ENCODE measurements around the gene PLET1.

PLET1 gene

GRCh38 chr11:112294688-112295340 lies 34.2 kb upstream of the PLET1 start:
- H3K27me3 Mint-ChIP-seq, result no peaks in the 10 kb centered on the region
- H3K9me3 Mint-ChIP-seq, result no peaks in the 10 kb centered on the region
- no peak for DNase-seq (ENCODE audit: low spot score in 2 of 2)
- no peak overlapping the region for H3K27ac Mint-ChIP-seq (ENCODE audit: low read depth)
- peaks cover 9% of the 10 kb centered on the region for H3K4me1 Mint-ChIP-seq
- H3K36me3 Mint-ChIP-seq (ENCODE audit: insufficient read depth), result peaks cover 1% of the 10 kb centered on the region
- no peak for ATAC-seq (replicated peaks; ENCODE audit: extremely low read depth, poor library complexity, severe bottlenecking)
- H3K4me3 Mint-ChIP-seq, result no peak overlapping the region

DNA sequence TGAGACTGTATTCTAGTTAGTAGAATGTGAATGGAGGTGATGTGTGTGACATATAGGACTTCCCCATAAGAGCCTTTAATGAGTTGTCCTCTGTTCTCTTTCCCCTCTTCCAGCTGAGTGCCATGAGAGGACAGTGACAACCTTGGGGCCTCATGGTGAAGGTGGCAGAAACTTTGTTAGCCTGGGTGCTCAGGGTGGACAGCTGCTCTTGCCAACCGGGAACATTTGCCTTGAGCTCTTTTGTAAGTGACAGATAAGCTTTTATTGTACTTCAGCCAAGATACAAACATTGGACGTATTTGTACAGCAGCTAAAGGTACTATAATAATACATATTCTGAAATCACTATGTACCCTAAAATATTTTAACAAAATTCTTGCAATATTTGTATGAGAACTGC lies 33.0 kb upstream of the PLET1 start:
- no peaks in the 10 kb centered on the region for H3K27me3 Mint-ChIP-seq
- H3K27ac Mint-ChIP-seq (ENCODE audit: low read depth), result no peak overlapping the region
- no peaks in the 10 kb centered on the region for H3K9me3 Mint-ChIP-seq
- DNase-seq (ENCODE audit: low spot score in 2 of 2) (no peak), ATAC-seq (replicated peaks; ENCODE audit: extremely low read depth, poor library complexity, severe bottlenecking) (no peak)
- peaks cover 14% of the 10 kb centered on the region for H3K4me1 Mint-ChIP-seq
- no peak overlapping the region for H3K4me3 Mint-ChIP-seq
- peaks cover 1% of the 10 kb centered on the region for H3K36me3 Mint-ChIP-seq (ENCODE audit: insufficient read depth)

DNA sequence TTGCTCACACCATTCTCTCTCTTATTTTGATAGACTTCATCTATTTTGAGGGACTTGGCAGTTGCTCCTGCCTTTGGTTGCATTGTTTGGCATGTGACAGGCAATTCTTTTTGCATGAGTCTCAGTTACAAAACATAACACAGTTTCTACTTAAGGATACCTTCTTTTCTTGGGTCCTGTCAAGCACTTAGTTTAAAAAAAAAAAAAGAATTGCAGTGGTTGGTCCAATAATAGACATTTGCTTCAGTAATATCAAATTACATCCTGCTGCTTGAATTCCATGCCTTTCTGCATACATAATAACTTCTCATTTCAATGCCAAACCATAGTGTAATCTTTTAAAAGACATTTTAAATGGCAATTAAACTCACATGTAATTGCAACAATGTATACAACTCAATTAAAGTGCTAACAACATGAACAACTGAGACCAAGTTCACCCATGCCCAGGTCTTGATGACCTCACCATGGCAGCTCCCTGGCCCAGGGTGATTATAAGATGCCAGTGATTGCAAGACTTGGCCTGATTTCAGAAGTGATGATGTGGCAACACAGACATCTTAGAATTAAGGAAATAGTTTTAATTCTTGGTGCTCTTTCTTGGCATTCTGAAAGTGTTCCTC lies 32.2 kb upstream of the PLET1 start:
- no peak overlapping the region for H3K27ac Mint-ChIP-seq (ENCODE audit: low read depth)
- DNase-seq (ENCODE audit: low spot score in 2 of 2), result no peak
- no peak overlapping the region for H3K4me3 Mint-ChIP-seq
- H3K9me3 Mint-ChIP-seq, result no peaks in the 10 kb centered on the region
- H3K4me1 Mint-ChIP-seq, result peaks cover 14% of the 10 kb centered on the region
- no peak for ATAC-seq (replicated peaks; ENCODE audit: extremely low read depth, poor library complexity, severe bottlenecking)
- peaks cover 1% of the 10 kb centered on the region for H3K36me3 Mint-ChIP-seq (ENCODE audit: insufficient read depth)
- H3K27me3 Mint-ChIP-seq, result no peaks in the 10 kb centered on the region

DNA sequence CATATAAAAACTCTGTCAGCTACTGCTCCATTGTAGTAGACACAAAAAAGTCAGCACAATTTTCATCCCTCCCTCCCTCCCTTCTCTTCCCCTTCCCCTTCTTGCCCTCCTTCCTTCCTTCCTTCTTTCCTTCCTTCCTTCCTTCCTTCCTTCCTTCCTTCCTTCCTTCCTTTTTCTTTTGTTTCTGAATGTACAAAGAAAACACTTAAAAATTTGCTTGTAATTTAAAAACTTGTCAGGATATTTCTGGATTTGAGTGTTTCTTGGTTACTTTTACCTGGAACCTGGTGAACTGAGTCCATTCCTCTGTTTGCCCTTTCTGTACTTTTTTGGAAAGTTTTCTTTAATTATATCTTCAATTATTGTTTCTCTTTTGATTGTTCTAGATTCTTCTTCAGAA lies 31.5 kb upstream of the PLET1 start:
- H3K36me3 Mint-ChIP-seq (ENCODE audit: insufficient read depth), result peaks cover 1% of the 10 kb centered on the region
- no peaks in the 10 kb centered on the region for H3K27me3 Mint-ChIP-seq
- ATAC-seq (replicated peaks; ENCODE audit: extremely low read depth, poor library complexity, severe bottlenecking), result no peak
- no peak for DNase-seq (ENCODE audit: low spot score in 2 of 2)
- H3K9me3 Mint-ChIP-seq, result no peaks in the 10 kb centered on the region
- H3K4me1 Mint-ChIP-seq, result peaks cover 9% of the 10 kb centered on the region
- H3K4me3 Mint-ChIP-seq, result no peak overlapping the region
- H3K27ac Mint-ChIP-seq (ENCODE audit: low read depth), result no peak overlapping the region

DNA sequence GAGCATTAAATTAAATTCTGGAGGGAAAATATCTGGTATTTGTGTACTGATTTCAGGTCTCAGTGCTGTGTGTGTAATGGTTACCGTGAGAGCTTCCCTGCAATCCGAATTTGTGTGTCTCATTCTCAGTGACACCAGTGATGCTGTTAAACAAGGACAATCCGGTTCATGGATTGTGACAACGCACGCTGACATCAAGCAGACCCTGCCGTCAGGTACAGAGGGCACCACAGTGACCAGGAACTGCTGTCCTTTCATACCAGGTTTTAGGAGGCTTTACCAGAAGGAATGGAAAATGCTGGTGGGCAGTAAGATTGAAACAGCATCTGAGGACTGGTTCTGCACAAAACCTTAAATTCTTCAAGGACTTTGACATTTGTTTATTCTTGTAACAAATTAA lies 30.5 kb upstream of the PLET1 start:
- H3K36me3 Mint-ChIP-seq (ENCODE audit: insufficient read depth), result peaks cover 1% of the 10 kb centered on the region
- no peak for ATAC-seq (replicated peaks; ENCODE audit: extremely low read depth, poor library complexity, severe bottlenecking)
- H3K4me1 Mint-ChIP-seq, result peaks cover 5% of the 10 kb centered on the region
- H3K27me3 Mint-ChIP-seq, result peaks cover 5% of the 10 kb centered on the region
- H3K27ac Mint-ChIP-seq (ENCODE audit: low read depth), result no peak overlapping the region
- no peaks in the 10 kb centered on the region for H3K9me3 Mint-ChIP-seq
- H3K4me3 Mint-ChIP-seq, result no peak overlapping the region
- no peak for DNase-seq (ENCODE audit: low spot score in 2 of 2)

DNA sequence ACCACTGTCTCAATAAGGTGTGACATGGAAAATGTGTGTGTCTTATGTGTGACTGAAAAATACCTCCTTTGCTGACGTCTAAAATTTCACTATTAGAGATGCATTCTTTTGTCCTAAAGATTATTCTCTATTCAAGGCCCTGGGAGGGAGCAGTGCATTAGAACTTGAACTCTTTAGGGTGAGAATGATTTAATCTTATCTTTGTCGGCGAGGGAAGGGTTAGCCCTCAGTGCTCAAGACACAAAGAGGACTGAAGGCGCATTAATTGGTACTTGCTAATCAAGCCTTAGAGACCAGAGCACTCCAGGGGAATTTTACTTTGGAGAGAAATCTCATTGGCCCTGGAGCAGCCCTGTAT lies 29.8 kb upstream of the PLET1 start:
- Mint-ChIP-seq H3K4me3 (peak overlapping the region; percentile 68), H3K9me3 (no peaks in the 10 kb centered on the region), H3K27ac (ENCODE audit: low read depth) (no peak overlapping the region), H3K27me3 (peaks cover 12% of the 10 kb centered on the region), H3K36me3 (ENCODE audit: insufficient read depth) (peaks cover 1% of the 10 kb centered on the region), H3K4me1 (peaks cover 5% of the 10 kb centered on the region)
- DNase-seq (ENCODE audit: low spot score in 2 of 2) (no peak), ATAC-seq (replicated peaks; ENCODE audit: extremely low read depth, poor library complexity, severe bottlenecking) (no peak)

- no peaks in the 10 kb centered on the region for H3K9me3 Mint-ChIP-seq
Measured at GRCh38 chr11:112289588-112290492, 29.2 kb upstream of the PLET1 start.

GRCh38 chr11:112288021-112288420 lies 27.4 kb upstream of the PLET1 start:
- no peak overlapping the region for H3K27ac Mint-ChIP-seq (ENCODE audit: low read depth)
- peak overlapping the region; percentile 25 for H3K4me3 Mint-ChIP-seq
- peaks cover 1% of the 10 kb centered on the region for H3K36me3 Mint-ChIP-seq (ENCODE audit: insufficient read depth)
- DNase-seq (ENCODE audit: low spot score in 2 of 2) (no peak), ATAC-seq (replicated peaks; ENCODE audit: extremely low read depth, poor library complexity, severe bottlenecking) (no peak)
- peaks cover 23% of the 10 kb centered on the region for H3K27me3 Mint-ChIP-seq
- H3K4me1 Mint-ChIP-seq, result peaks cover 5% of the 10 kb centered on the region
- no peaks in the 10 kb centered on the region for H3K9me3 Mint-ChIP-seq

More at GRCh38 chr11:112289588-112290492, 29.2 kb upstream of the PLET1 start:
- peaks cover 1% of the 10 kb centered on the region for H3K36me3 Mint-ChIP-seq (ENCODE audit: insufficient read depth)
- H3K4me1 Mint-ChIP-seq, result peaks cover 5% of the 10 kb centered on the region
- peaks cover 19% of the 10 kb centered on the region for H3K27me3 Mint-ChIP-seq
- DNase-seq (ENCODE audit: low spot score in 2 of 2), result peak; percentile 67 to 71
- no peak overlapping the region for H3K27ac Mint-ChIP-seq (ENCODE audit: low read depth)
- ATAC-seq (replicated peaks; ENCODE audit: extremely low read depth, poor library complexity, severe bottlenecking), result peak; percentile 92
- peak overlapping the region; percentile 68 for H3K4me3 Mint-ChIP-seq

DNA sequence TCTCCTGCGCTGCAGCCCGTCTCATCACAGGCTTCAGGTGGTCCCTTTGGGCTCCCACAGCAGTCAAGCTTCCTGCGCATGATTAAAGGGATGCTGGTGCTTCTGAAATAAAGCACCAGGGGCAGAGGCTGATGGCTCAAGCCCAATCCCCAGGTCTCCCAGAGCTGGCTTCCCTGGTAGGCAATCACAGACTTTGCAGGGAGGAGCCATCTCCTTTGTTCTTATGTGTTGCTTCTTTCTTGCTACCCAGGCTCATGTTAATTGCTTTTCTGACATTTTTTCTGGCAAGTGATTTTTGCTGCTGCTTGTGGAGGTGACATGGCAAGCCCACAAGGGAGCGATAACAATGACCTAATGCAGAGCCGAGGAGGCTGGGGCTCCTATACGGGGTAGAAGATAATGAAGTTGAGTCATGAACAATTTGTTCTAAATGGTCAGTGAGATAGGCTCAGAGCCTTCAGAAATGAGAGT lies 25.2 kb upstream of the PLET1 start:
- peak overlapping the region; percentile 47 for H3K27ac Mint-ChIP-seq (ENCODE audit: low read depth)
- no peak overlapping the region for H3K4me3 Mint-ChIP-seq
- no peaks in the 10 kb centered on the region for H3K9me3 Mint-ChIP-seq
- ATAC-seq (replicated peaks; ENCODE audit: extremely low read depth, poor library complexity, severe bottlenecking) (no peak), DNase-seq (ENCODE audit: low spot score in 2 of 2) (no peak)
- peaks cover 11% of the 10 kb centered on the region for H3K4me1 Mint-ChIP-seq
- peaks cover 23% of the 10 kb centered on the region for H3K27me3 Mint-ChIP-seq
- H3K36me3 Mint-ChIP-seq (ENCODE audit: insufficient read depth), result peaks cover 1% of the 10 kb centered on the region

DNA sequence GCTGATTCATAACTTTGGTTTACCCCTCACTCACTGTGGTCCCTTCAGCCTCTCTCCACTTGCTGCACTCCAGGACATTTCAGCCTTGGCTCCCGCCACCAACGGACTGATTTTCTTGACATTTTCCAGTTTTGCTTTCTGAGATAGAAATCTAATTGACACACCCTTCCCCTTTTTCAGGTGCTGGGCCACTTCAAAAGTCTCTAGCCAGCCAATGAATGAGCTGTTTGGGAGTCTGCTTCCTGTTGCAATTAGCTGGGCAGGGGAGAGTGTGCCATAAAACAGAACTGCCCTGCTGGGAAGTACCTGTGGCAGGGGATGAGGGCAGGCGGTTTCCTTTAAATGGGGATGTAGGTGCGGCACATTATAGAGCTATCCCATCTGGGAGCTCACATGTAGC lies 21.1 kb upstream of the PLET1 start:
- Mint-ChIP-seq H3K27ac (ENCODE audit: low read depth) (peak overlapping the region; percentile 50), H3K4me1 (peaks cover 13% of the 10 kb centered on the region), H3K36me3 (ENCODE audit: insufficient read depth) (peaks cover 1% of the 10 kb centered on the region), H3K27me3 (peaks cover 23% of the 10 kb centered on the region), H3K4me3 (no peak overlapping the region), H3K9me3 (no peaks in the 10 kb centered on the region)
- ATAC-seq (replicated peaks; ENCODE audit: extremely low read depth, poor library complexity, severe bottlenecking) (no peak), DNase-seq (ENCODE audit: low spot score in 2 of 2) (no peak)

- H3K27me3 Mint-ChIP-seq, result peaks cover 11% of the 10 kb centered on the region
- peak; percentile 90 for ATAC-seq (replicated peaks; ENCODE audit: extremely low read depth, poor library complexity, severe bottlenecking)
- no peaks in the 10 kb centered on the region for H3K9me3 Mint-ChIP-seq
- H3K4me1 Mint-ChIP-seq, result peaks cover 13% of the 10 kb centered on the region
- H3K27ac Mint-ChIP-seq (ENCODE audit: low read depth), result peak overlapping the region; percentile 56
- peaks cover 2% of the 10 kb centered on the region for H3K36me3 Mint-ChIP-seq (ENCODE audit: insufficient read depth)
- peak overlapping the region; percentile 88 for H3K4me3 Mint-ChIP-seq
- peak; percentile 39 to 51 for DNase-seq (ENCODE audit: low spot score in 2 of 2)
Measured at GRCh38 chr11:112280268-112281126, 19.8 kb upstream of the PLET1 start.

GRCh38 chr11:112279901-112280267 lies 19.2 kb upstream of the PLET1 start:
- Mint-ChIP-seq H3K4me3 (peak overlapping the region; percentile 88), H3K4me1 (peaks cover 13% of the 10 kb centered on the region), H3K27me3 (peaks cover 5% of the 10 kb centered on the region), H3K27ac (ENCODE audit: low read depth) (peak overlapping the region; percentile 56), H3K9me3 (no peaks in the 10 kb centered on the region), H3K36me3 (ENCODE audit: insufficient read depth) (peaks cover 2% of the 10 kb centered on the region)
- ATAC-seq (replicated peaks; ENCODE audit: extremely low read depth, poor library complexity, severe bottlenecking), result peak; percentile 73
- DNase-seq (ENCODE audit: low spot score in 2 of 2), result peak; percentile 47 to 68
